Measurements from ENCODE around the gene GPC3.

GPC3 gene

DNA sequence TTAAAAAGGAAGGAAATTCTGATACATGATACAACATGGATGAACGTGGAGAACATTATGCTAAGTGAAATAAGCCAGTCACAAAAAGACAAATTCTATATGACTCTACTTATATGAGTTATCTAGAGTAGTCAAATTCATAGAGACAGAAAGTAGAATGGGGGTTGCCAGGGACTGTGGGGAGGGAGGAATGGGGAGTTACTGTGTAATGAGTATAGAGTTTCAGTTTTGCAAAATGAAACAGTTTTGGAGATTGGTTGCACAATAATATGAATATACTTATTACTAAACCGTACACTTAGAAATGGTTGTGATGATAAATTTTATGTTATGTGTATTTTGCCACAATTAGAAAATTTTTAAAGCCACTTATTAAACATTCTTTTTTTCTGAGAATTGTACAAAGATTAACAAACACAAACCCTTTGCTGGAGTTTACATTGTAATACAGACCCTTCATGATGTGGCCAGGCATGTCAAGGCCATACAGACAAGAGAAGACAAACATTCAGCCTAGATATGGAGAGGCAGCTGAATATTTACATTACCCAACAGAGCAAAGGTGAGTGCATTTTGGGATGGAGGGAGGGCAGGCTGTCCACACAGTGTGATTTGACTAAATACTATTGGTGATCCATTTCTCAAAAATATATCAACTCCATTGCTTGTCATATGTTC lies 21.2 kb upstream of the GPC3 start:
- H3K4me3 ChIP-seq (ENCODE audit: control insufficient read depth, low read depth, low read length): no peak overlapping the region
- no peak for DNase-seq (ENCODE audit: low read depth)
- TF ChIP-seq, protein P1, sequence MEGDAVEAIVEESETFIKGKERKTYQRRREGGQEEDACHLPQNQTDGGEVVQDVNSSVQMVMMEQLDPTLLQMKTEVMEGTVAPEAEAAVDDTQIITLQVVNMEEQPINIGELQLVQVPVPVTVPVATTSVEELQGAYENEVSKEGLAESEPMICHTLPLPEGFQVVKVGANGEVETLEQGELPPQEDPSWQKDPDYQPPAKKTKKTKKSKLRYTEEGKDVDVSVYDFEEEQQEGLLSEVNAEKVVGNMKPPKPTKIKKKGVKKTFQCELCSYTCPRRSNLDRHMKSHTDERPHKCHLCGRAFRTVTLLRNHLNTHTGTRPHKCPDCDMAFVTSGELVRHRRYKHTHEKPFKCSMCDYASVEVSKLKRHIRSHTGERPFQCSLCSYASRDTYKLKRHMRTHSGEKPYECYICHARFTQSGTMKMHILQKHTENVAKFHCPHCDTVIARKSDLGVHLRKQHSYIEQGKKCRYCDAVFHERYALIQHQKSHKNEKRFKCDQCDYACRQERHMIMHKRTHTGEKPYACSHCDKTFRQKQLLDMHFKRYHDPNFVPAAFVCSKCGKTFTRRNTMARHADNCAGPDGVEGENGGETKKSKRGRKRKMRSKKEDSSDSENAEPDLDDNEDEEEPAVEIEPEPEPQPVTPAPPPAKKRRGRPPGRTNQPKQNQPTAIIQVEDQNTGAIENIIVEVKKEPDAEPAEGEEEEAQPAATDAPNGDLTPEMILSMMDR (conservative IDR thresholded peaks at IDR 0.05; ENCODE audit: control insufficient read depth, insufficient read depth, low read depth, low read length): no peak

DNA sequence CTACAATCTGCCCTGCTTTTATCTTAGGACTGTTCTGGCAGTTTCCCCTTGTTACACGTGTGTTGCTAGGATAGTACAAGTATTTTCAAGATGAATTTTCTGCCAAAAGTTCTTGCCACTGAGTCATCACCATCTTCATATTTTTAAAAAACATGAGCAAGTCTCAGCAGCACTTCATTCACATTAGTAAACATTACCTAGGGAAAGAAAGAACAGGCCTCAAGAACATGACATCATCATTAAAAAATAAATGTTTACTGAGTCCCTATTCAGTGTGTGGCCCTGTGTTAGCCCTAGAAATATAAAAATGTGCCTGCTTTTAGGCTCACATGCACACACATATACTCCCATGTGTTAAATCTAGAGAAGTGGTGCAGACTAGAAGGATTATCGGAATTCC lies 18.7 kb upstream of the GPC3 start:
- H3K4me3 ChIP-seq (ENCODE audit: control insufficient read depth, low read depth, low read length): no peak overlapping the region
- DNase-seq (ENCODE audit: low read depth): peak; percentile 70
- TF ChIP-seq, protein P1 (conservative IDR thresholded peaks at IDR 0.05; ENCODE audit: control insufficient read depth, insufficient read depth, low read depth, low read length): no peak

DNA sequence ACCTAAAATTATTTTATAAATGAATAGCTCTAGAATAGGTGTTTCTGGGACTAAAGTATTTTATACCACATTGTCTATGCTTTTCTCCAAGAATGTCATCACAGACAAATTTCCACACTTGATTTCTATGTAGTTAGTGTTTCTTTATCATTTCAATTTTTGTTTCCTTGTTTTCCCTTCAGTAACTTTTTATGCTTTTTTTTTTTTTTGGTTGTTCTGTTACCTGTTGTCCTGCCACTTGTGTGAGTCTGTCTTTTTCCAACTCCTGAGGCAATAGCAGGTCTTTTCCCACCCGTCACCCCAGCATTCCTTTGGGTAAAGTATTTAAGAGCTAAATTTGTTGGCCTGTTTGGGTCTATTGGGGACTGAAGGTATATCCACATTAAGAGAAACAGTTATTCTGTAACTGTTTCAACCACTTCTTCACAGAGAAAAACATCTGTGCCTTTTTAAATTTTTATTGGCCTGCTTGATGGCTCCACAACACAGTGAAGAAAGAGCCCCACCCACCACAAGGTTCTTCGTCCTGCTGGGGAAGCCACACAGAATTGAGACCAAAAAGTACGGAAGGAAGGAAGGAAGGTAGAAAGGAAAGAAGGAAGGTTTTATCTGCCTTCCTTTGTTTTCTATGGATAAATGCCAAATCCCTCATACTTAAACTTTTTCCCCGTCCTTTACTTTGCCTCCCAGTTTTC lies 17.7 kb upstream of the GPC3 start:
- no peak for DNase-seq (ENCODE audit: low read depth)
- no peak overlapping the region for H3K4me3 ChIP-seq (ENCODE audit: control insufficient read depth, low read depth, low read length)
- TF ChIP-seq, protein P1 (conservative IDR thresholded peaks at IDR 0.05; ENCODE audit: control insufficient read depth, insufficient read depth, low read depth, low read length): no peak

DNA sequence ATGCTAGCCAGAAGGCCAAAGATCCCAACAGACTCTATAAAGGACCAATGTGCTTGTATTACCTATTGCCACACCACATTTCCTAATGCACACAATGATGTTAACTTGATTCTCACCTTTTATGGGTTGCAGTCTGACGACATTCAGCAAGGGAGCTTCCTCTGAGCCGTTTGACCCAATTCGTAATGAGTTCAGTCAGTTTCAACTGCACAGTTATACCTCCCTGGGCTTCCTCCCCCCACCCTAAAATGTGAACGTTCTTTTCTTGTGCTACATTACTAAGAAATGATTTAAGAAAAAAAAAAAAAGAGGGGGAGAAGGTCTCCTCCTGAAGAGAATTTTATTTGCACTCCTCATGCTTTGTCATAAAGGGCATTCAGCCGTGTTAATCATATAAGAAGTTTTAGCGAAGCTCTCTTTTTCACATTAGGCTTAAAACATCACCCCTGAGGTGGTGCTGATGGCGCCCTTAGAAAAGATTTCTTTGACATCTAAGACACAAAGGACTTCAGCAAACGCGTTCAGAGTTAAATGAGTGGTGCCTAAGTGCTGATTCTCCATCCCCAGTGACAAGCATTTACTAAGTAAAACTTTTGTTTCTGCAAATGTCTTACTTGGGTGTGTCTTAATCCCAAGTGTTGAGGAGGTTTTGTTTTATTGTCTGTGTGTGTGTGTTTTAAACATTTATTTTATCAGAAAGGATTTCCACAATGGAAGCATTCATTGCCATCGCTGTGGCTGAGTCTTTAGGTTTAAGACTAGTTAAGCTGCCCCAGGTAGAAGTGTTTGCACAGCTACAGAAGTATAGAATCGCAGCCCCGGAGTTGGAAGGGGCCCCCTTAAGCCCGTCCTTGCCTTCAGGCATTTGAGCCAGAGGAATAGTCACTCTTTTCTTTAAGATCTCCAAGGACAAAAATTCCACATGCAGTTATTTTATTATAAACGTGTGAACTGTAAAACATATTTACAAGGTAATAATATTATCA lies 15.2 kb upstream of the GPC3 start:
- DNase-seq (ENCODE audit: low read depth): no peak
- TF ChIP-seq, protein P1 (conservative IDR thresholded peaks at IDR 0.05; ENCODE audit: control insufficient read depth, insufficient read depth, low read depth, low read length): no peak
- no peak overlapping the region for H3K4me3 ChIP-seq (ENCODE audit: control insufficient read depth, low read depth, low read length)

DNA sequence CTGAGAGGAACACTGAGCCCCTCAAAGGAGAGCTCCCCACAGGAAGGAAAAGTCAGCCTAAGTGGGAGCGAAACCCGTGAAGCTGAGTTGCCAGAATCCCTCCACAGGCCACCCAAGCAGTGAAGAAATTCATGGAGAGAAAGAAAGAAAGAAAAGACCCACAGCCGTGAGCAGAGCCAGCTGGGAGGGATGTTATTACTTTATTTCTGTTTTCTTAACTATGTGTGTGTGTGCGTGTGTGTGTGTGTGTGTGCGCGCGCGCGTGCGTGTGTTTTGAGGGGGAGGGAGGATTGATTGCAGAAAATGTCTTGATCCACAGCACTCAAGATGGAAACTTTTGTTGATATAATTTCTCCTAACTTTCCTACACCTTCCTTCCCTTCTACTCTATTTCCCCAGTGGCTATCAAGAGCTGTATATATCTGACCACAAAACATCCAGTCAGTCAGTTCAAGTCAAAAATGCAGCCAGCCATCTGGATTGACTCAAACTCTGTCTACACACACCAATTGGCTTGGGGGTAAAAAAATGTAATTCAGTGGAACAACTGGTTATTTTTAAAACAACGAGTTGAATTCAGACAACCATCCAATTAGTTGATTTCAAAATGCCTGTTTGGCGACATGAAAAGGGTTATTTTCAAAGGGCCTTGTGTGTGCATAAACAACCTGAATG lies 13.8 kb upstream of the GPC3 start:
- DNase-seq (ENCODE audit: low read depth): peak; percentile 57
- H3K4me3 ChIP-seq (ENCODE audit: control insufficient read depth, low read depth, low read length): no peak overlapping the region
- TF ChIP-seq, protein P1 (conservative IDR thresholded peaks at IDR 0.05; ENCODE audit: control insufficient read depth, insufficient read depth, low read depth, low read length): no peak

DNA sequence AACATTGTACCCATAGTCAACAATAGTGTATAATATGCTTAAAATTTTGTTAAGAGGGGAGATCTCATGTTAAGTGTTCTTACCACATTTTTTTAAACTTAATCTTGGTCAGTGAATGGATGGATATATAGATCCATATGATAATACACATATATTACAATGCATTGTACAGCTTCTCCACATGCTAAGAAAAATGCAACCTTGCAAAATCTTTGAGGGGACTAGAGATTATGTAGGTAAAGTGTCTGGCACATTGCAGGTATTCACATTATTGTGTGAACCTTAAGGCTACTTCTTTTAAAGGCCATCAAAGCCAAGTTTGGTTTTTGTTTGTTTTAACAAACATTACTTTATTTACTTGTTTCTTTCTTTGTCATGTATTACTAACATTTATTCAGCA lies 10.4 kb upstream of the GPC3 start:
- no peak for DNase-seq (ENCODE audit: low read depth)
- TF ChIP-seq, protein P1 (conservative IDR thresholded peaks at IDR 0.05; ENCODE audit: control insufficient read depth, insufficient read depth, low read depth, low read length): no peak

More for the DNA sequence above, 10.4 kb upstream of the GPC3 start:
- H3K4me3 ChIP-seq (ENCODE audit: control insufficient read depth, low read depth, low read length): no peak overlapping the region
